Measurements from ENCODE around the gene MRPS35.
A peak's percentile ranks its signal among the peaks of the same experiment; 100 is the strongest.
"Not testable (repeated sequence)": the region's sequence is repeated elsewhere in the genome, so short reads cannot be mapped to it uniquely, and the experiment has no call there.

MRPS35 gene

GRCh38 chr12:27709212-27709931 lies 1.3 kb upstream of the MRPS35 start:
- DNase-seq: no peak

- peak; percentile 85 for DNase-seq
Measured at GRCh38 chr12:27709932-27710591, 570 bp upstream of the MRPS35 start.

GRCh38 chr12:27711317-27711682 lies 668 bp downstream of the MRPS35 start:
- DNase-seq: no peak

- DNase-seq: no peak
Measured at GRCh38 chr12:27711967-27712366, 1.3 kb downstream of the MRPS35 start.

- no peak for DNase-seq
Measured at GRCh38 chr12:27723212-27723611, 12.6 kb downstream of the MRPS35 start.

GRCh38 chr12:27730097-27730588 lies 19.5 kb downstream of the MRPS35 start:
- no peak for DNase-seq

- DNase-seq: no peak
Measured at GRCh38 chr12:27732281-27732680, 21.6 kb downstream of the MRPS35 start.

- DNase-seq: peak; percentile 38
Measured at GRCh38 chr12:27733052-27733656, 22.5 kb downstream of the MRPS35 start.

GRCh38 chr12:27733791-27734190 lies 23.2 kb downstream of the MRPS35 start:
- no peak for DNase-seq

- DNase-seq: not testable (repeated sequence)
Measured at GRCh38 chr12:27734321-27734720, 23.7 kb downstream of the MRPS35 start.

GRCh38 chr12:27743601-27744000 lies 33.0 kb downstream of the MRPS35 start:
- no peak for DNase-seq

- DNase-seq: not testable (repeated sequence)
Measured at GRCh38 chr12:27745734-27746133, 35.1 kb downstream of the MRPS35 start.

- DNase-seq: no peak
Measured at GRCh38 chr12:27747111-27747820, 36.6 kb downstream of the MRPS35 start.

GRCh38 chr12:27751386-27752047 lies 40.9 kb downstream of the MRPS35 start:
- DNase-seq: no peak

GRCh38 chr12:27754795-27755194 lies 44.2 kb downstream of the MRPS35 start:
- no peak for DNase-seq

- DNase-seq: no peak
Measured at GRCh38 chr12:27756670-27757195, 46.1 kb downstream of the MRPS35 start.

GRCh38 chr12:27762757-27763156 lies 52.1 kb downstream of the MRPS35 start:
- DNase-seq: no peak

- DNase-seq: no peak
Measured at GRCh38 chr12:27766587-27766986, 56.0 kb downstream of the MRPS35 start.

GRCh38 chr12:27769142-27769673 lies 58.6 kb downstream of the MRPS35 start:
- DNase-seq: no peak

- DNase-seq: no peak
Measured at GRCh38 chr12:27771481-27772327, 61.1 kb downstream of the MRPS35 start.

- DNase-seq: no peak
Measured at GRCh38 chr12:27772328-27773049, 61.9 kb downstream of the MRPS35 start.
